ENCODE measurements around the gene NECTIN1. TPM values are rescaled to one million over a fixed set of nuclear protein-coding genes. Genes with fewer than 3 reads are reported as not detected.

Gene NECTIN1
- total and polyA plus RNA-seq, 2 donors (not counting 3 experiments of a cell fraction or from before 2014, with no cell fraction given), result 10.8 to 23.6 TPM

DNA sequence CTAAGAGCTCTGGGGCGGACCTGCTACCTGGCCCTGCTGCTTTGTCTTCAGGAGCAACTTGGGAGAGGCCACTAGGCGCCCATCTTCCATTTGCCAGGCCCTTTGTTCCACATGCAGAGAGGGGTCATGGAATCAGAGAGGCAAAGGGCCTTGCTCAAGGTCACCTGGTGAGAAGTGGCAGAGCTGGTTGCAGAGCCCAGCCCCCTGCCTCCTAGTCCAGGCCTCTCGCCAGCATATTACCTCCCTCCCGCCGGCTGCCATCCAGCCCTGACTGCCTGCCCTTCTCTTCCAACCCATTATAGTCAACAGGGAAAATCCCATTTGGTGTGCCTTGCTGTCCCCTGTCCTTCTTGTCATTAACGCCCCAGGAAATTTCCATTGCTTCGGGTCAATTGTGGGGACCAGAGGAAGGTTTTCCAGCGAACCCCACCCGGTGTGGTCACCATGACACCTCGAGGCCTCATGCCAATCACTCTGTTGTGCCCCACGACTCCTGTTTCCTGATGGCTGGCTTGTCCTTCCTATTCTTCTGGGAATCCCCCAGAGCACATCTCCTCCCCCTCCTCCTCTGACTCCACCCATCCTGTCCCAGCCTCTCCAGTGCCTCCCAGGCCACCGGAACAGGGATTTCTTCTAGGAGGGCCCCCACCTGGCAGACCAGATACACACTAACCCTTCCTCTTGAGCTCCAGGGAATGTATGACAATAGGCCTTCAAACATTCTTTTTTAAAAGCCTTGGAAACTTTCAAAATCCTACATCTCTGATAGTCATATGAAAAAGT lies 77.0 kb downstream of the NECTIN1 start:
- H3K9me3 ChIP-seq (replicated peaks; ENCODE audit: control insufficient read depth, insufficient read depth, low read length), result no peaks in the 10 kb centered on the region
- H3K36me3 ChIP-seq (ENCODE audit: control insufficient read depth in 2 of 2, extremely low read depth in 1 of 2, insufficient read depth in 2 of 2, low read length in 2 of 2), result no peaks in the 10 kb centered on the region
- H3K4me3 ChIP-seq (replicated peaks in 1 of 3; ENCODE audit: insufficient read depth in 1 of 3, low read depth in 1 of 3, low read length in 3 of 3), result no peak overlapping the region
- H3K4me2 ChIP-seq (ENCODE audit: insufficient read depth, low read length), result no peak overlapping the region
- H4K20me1 ChIP-seq (replicated peaks; ENCODE audit: control insufficient read depth, extremely low read depth, insufficient read depth, low read length), result no peaks in the 10 kb centered on the region
- no peaks in the 10 kb centered on the region for H3K9me1 ChIP-seq (replicated peaks; ENCODE audit: control insufficient read depth, extremely low read depth, insufficient read depth, low read length)
- no peak overlapping the region for H3K27ac ChIP-seq (ENCODE audit: insufficient read depth, low read depth, low read length)
- POLR2A ChIA-PET, result no interaction called here
- intact Hi-C loops (cut with micrococcal nuclease), result no loop called here
- no peaks in the 10 kb centered on the region for H3K4me1 ChIP-seq (ENCODE audit: control insufficient read depth, extremely low read depth, insufficient read depth, low read length)
- dilution Hi-C loops (cut with MboI; ENCODE audit: extremely low pct_ligation_motif_present, low sequenced_read_pairs), result no loop called here
- DNase-seq (ENCODE audit: low read depth, low spot score) (no peak), FAIRE-seq (no peak)
- CTCF ChIA-PET, result interaction anchor here (1.1 kb wide), 1 partner anchor 10 kb away, joined by 4 read pairs; no protein-coding TSS in a partner anchor
- no peak overlapping the region for H2AFZ ChIP-seq (ENCODE audit: low read depth, low read length)
- H3K79me2 ChIP-seq (ENCODE audit: control insufficient read depth, insufficient read depth, low read length), result no peaks in the 10 kb centered on the region
- BruUV-seq (replicated peaks), result no TSS peak
- H3K27me3 ChIP-seq (ENCODE audit: control insufficient read depth in 2 of 2, insufficient read depth in 2 of 2, low read length in 2 of 2), result no peaks in the 10 kb centered on the region
- no peak overlapping the region for H3K9ac ChIP-seq (replicated peaks; ENCODE audit: extremely low read depth, insufficient read depth, low read length)
- TF ChIP-seq GATA2 (IDR thresholded peaks at IDR 0.05; ENCODE audit: insufficient read depth, insufficient read length, low read depth, low read length), result no peak
- TF ChIP-seq, protein P1, sequence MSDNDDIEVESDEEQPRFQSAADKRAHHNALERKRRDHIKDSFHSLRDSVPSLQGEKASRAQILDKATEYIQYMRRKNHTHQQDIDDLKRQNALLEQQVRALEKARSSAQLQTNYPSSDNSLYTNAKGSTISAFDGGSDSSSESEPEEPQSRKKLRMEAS (IDR thresholded peaks at IDR 0.05; ENCODE audit: insufficient read depth, insufficient read length), result no peak
- no peak for TF ChIP-seq POLR2A (IDR thresholded peaks at IDR 0.05; ENCODE audit: low read depth, low read length)
- TF ChIP-seq EZH2 (IDR thresholded peaks at IDR 0.05; ENCODE audit: borderline replicate concordance, low read depth, low read length, severe bottlenecking), result no peak
- TF ChIP-seq POLR2AphosphoS5 (IDR thresholded peaks at IDR 0.05; ENCODE audit: insufficient read depth, low read depth, low read length), result no peak
- no peak for TF ChIP-seq MYC (IDR thresholded peaks at IDR 0.05; ENCODE audit: low read depth, low read length)
- TF ChIP-seq FOS (IDR thresholded peaks at IDR 0.05; ENCODE audit: borderline replicate concordance, insufficient read depth, low read length), result no peak
- TF ChIP-seq JUN (IDR thresholded peaks at IDR 0.05; ENCODE audit: borderline replicate concordance, insufficient read depth, insufficient read length, low read depth), result no peak
- TF ChIP-seq, protein P2, sequence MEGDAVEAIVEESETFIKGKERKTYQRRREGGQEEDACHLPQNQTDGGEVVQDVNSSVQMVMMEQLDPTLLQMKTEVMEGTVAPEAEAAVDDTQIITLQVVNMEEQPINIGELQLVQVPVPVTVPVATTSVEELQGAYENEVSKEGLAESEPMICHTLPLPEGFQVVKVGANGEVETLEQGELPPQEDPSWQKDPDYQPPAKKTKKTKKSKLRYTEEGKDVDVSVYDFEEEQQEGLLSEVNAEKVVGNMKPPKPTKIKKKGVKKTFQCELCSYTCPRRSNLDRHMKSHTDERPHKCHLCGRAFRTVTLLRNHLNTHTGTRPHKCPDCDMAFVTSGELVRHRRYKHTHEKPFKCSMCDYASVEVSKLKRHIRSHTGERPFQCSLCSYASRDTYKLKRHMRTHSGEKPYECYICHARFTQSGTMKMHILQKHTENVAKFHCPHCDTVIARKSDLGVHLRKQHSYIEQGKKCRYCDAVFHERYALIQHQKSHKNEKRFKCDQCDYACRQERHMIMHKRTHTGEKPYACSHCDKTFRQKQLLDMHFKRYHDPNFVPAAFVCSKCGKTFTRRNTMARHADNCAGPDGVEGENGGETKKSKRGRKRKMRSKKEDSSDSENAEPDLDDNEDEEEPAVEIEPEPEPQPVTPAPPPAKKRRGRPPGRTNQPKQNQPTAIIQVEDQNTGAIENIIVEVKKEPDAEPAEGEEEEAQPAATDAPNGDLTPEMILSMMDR (IDR thresholded peaks at IDR 0.05; ENCODE audit: extremely low read depth in 1 of 2, insufficient read depth in 1 of 2, low read depth in 1 of 2, low read length in 2 of 2), result no peak

Data from endothelial cell of umbilical vein (primary cell).